Activated naive CD8-positive, alpha-beta T cell (primary cell): ENCODE measurements around the gene UBL7.

Experiments used
- H3K27ac Mint-ChIP-seq: one replicate; pipeline ENCODE4 v1.8.0; 2021; ENCODE audit warnings: mixed read lengths
- H3K27me3 Mint-ChIP-seq: one replicate; pipeline ENCODE4 v1.8.0; 2021; ENCODE audit warnings: mixed read lengths
- H3K36me3 Mint-ChIP-seq: one replicate; pipeline ENCODE4 v1.8.0; 2021; ENCODE audit warnings: mixed read lengths
- H3K4me1 Mint-ChIP-seq: one replicate; pipeline ENCODE4 v1.8.0; 2021; ENCODE audit warnings: low read depth, mixed read lengths
- H3K4me3 Mint-ChIP-seq: one replicate; pipeline ENCODE4 v1.8.0; 2021; ENCODE audit warnings: mild to moderate bottlenecking, mixed read lengths
- H3K9me3 Mint-ChIP-seq: one replicate; pipeline ENCODE4 v1.8.0; 2021; ENCODE audit warnings: low read depth, mixed read lengths

Gene UBL7

DNA sequence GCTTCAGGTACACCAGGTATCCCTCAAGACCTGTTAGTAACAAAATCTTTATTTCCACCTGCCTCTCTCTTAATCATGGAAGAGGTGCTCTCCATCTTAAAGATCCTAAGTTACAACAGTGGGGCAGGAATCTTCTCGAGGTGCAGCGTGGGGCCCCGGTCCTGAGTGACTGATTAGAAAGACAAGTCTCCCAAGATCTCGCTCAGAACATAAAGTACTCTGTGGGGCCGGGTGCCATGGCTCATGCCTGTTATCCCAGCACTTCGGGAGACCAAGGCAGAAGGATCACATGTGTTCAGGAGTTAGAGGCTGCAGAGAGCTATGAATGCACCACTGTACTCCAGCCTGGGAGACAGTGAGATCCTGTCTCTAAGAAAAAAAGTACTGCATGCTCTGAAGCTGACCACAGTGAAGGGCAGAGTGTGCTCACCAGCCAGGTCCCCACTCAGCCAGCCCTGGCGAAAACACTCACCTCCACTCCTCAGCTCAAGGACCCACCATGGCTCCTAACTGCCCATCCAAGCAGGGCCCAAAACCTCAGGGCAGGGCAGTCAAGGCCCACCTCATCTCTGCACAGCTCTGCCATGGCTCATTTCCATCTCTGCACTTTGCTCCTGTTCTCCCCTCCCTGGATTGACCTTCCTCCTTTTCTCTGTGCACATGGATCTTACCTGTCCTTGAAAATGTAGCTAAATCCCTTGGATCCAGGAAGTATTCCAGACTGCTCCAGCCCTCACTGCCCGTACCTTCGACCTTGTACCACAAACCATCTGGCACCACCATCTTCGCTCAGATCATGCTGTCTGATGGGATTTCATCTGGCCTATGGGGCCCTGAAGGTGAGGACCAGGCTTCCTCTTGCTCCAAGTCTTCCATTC, 34.3 kb downstream of the UBL7 start:
- Mint-ChIP-seq H3K9me3 (no peaks in the 10 kb centered on the region), H3K4me1 (peaks cover 61% of the 10 kb centered on the region), H3K27ac (peak overlapping the region; percentile 54), H3K27me3 (no peaks in the 10 kb centered on the region), H3K4me3 (peak overlapping the region; percentile 75), H3K36me3 (peaks cover 13% of the 10 kb centered on the region)

DNA sequence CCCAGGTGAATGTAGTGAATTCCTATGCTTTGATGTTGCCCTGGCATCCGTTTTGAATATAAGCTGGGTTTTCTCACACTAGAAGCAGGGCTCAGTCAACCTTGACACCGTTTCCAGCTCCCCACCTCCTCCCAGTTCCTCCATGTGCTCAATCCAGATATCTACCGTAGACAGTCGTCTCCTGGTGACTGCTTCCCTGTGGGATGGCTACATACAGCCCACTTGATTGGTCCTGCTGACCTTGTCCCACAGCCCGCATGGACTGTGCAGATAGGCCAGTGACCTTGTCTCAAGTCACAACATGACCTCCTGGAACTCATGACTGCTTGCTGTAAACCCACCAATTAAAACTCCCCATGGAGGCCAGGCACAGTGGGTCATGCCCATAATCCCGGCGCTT, 35.3 kb downstream of the UBL7 start:
- Mint-ChIP-seq H3K27ac (peak overlapping the region; percentile 70), H3K4me3 (peak overlapping the region; percentile 34), H3K27me3 (no peaks in the 10 kb centered on the region), H3K4me1 (peaks cover 54% of the 10 kb centered on the region), H3K36me3 (peaks cover 8% of the 10 kb centered on the region), H3K9me3 (no peaks in the 10 kb centered on the region)

DNA sequence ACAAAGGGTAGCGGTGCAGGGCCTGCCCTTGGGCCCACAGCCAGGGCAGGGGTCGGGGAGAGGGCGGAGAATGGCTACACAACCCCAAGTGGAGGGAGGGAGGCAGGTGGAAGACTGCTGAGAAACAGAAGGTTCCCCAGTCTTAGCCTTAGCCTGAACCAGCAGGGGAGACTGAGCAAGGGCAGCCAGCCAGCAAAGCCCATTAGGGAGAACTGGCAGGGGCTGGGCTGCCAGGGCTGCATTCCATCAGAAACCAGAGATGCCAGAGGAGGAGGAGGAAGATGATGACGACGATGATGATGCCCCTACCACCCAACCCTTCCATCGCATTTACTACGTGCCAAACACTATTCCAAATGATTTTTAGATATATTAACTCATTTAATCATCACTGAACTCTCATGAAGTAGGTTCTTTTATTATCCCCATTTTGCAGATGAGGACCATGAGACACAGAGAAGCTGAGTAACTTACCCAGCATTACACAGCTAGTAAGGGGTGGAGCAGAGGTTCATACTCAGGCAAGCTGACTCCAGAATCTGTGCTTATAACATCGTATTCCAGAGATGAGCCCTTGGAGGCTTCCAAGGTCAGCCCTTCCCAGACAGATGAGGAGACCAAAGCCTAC, 35.9 kb downstream of the UBL7 start:
- Mint-ChIP-seq H3K4me3 (peak overlapping the region; percentile 34), H3K36me3 (peaks cover 8% of the 10 kb centered on the region), H3K27me3 (no peaks in the 10 kb centered on the region), H3K27ac (peak overlapping the region; percentile 73), H3K9me3 (no peaks in the 10 kb centered on the region), H3K4me1 (peaks cover 50% of the 10 kb centered on the region)

DNA sequence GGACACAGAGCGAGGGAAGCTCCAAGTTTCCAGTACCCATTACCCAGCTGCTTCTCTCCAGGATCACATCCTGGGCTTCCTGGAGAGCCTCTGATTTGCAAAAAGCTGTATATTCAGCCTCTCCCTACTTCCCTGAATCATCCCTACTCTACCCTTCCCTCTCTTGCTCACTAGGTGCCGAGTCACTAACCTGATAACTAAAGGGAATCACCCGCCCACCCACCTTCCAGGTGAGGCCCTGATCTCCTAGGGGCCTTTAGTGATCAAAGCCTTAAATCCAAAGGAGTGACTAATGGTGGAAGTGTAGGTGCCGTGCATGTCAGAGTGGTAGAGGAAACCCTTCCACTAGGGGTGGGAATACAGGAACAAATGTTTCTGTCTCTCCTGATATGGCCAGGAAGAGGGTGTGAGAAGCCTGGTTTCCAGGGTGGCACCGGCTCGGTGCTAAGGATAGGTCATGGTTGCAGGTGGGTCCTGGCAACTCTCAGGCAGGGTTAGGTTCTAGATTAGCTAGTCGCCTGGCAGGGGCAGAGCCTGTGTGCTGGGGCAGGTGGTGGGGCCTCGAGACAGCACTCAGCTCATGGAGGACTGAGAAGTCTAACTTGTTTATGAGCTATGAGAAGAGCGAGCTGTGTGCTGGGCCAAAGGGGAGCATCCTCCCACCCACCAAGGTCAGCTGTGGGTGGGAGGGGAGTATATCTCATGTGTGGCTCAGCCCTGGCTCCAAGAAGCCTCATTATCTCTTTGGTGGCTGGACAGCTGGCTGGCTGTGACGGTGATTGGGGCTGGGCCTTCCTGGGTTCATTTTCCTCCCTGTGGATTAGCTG, 37.3 kb downstream of the UBL7 start:
- peak overlapping the region; percentile 75 for H3K27ac Mint-ChIP-seq
- H3K27me3 Mint-ChIP-seq, result no peaks in the 10 kb centered on the region
- H3K9me3 Mint-ChIP-seq, result no peaks in the 10 kb centered on the region
- peaks cover 48% of the 10 kb centered on the region for H3K4me1 Mint-ChIP-seq
- H3K36me3 Mint-ChIP-seq, result peaks cover 6% of the 10 kb centered on the region
- peak overlapping the region; percentile 41 for H3K4me3 Mint-ChIP-seq

DNA sequence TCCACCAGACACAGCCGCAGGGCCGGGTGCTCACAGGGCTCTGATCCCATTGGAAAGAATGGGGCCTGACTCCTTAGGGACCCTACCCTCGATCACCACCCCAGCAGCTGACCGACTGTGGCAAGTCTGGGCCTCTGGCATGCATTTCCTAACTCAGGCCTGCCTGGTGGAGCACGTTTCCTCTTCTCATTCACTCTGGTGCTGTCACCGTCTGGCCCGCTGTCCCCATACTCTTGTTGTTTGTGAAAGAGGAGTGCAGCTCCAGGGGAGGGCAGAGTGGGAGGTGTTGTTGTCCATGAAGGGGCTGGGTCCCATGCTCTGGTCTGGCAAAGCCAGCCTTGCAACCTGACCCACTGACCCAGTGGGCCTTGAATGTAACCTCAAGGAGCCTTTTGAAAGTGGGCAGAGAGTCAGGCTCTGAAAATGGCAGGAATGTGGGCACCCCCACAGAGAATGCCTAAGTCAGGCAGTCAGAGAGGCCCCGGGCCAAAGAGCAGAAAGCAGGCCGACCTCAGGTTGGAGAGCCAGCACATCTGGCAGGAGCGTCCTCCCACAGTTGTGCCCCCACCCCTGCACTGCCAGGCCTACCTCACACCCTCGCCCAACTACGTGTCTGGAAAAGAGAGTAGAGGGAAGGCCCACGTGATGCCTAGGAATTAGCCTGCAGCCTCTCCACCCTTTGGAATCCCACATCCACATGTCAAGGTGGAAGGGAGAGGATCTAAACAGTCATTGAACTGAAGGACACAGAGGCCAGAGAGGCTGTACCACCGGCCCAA, 38.1 kb downstream of the UBL7 start:
- peaks cover 6% of the 10 kb centered on the region for H3K36me3 Mint-ChIP-seq
- H3K4me1 Mint-ChIP-seq, result peaks cover 42% of the 10 kb centered on the region
- H3K4me3 Mint-ChIP-seq, result no peak overlapping the region
- H3K9me3 Mint-ChIP-seq, result no peaks in the 10 kb centered on the region
- no peak overlapping the region for H3K27ac Mint-ChIP-seq
- H3K27me3 Mint-ChIP-seq, result no peaks in the 10 kb centered on the region

DNA sequence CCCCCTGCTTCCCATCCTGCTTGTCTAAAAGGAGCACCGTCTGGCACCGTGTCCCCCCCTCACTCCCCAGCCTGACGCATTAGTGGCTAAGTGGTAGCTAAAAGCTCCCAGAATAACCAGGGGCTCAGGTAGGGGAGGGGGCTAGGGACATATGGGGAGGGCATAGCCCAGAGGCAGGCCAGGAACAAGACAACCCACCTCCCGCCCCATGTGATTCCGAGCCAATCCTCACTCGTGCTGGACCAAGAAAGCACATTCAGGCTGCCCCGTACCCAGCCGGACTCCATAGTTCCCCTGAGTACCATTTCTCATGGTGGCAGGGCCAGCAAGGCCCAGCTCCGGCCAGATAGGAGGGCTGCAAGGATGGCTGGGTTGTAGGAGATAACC, 38.7 kb downstream of the UBL7 start:
- H3K27ac Mint-ChIP-seq, result no peak overlapping the region
- H3K36me3 Mint-ChIP-seq, result peaks cover 6% of the 10 kb centered on the region
- H3K27me3 Mint-ChIP-seq, result no peaks in the 10 kb centered on the region
- H3K9me3 Mint-ChIP-seq, result no peaks in the 10 kb centered on the region
- peaks cover 39% of the 10 kb centered on the region for H3K4me1 Mint-ChIP-seq
- no peak overlapping the region for H3K4me3 Mint-ChIP-seq

DNA sequence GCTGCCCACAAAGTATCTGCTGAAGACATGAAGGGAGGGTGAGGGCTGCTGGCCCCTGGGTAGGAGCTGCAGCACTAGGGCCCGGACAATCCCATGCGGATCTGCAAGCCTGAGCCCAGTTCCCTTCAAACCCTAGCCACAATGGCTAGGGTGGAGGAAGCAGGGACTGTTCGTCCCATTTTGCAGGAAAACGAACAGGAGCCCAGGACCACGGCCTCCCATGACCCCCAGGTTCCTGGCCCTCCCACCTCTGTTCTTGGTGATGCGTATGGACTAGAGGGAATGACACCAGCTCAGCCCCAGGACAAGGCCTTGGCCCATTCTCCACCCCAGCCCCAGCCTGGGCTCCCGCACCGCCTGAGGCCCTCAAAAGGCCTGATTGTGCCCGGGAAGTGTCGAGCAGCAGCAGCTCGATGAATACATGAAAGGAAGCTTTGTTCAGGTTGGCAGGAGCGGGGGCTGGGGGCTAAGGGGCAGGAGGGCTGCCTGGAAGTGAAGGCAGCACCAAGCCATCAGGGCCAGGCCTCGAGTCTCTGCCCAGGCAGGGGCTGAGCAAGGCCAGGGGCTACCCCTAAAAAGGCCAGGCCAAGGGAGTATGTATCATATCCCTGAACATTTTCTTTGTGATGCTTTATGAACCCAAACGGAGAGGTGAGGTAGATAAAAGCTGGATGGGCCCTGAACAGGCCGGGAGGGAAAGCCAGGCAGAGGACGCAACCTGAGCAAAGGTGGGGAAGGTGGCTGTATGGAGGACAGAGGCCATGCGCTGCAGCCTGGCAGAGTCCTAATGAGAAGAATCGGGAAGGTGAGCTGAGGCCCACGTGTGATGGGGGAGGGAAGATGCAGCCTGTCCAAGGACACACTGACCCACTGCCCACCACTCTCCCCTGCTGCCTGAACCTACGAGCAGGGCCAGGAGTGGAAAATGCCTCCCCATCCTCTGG, 39.4 kb downstream of the UBL7 start:
- Mint-ChIP-seq H3K4me1 (peaks cover 35% of the 10 kb centered on the region), H3K27me3 (no peaks in the 10 kb centered on the region), H3K27ac (no peak overlapping the region), H3K4me3 (peak overlapping the region; percentile 27), H3K9me3 (no peaks in the 10 kb centered on the region), H3K36me3 (peaks cover 4% of the 10 kb centered on the region)

DNA sequence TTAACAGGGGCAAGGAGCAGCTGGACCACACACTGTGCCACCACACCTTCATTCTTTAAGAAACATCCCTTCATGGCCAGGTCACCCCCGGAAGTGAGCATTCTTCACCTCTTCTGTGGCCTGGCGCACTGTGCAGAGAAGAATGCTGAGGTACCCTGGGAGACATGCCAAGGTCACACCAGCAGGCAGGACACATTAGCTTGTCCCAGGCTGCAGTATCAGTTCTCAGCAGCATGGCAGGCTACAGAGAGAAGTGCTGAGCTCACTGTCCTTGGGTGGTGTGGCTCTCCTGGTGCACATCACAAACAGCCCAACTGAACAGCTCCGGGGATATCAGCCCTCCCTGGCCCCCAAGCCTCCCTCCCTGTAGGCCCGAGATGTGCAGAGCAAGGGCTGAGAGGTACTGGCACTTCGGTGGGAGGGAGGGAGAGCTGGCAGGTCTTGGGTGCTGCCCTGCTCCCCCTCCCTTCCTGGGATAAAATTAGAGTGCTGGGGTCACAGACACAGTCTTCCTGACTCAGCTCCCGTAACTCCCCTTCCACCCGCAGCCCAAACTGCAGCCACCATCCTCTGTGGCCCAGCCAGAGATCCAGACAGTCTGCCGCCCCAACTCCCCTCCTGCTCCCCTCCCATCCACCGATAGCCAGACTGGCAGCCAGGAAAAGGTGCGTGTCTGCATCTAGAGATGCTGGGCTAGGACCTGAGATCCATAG, 40.6 kb downstream of the UBL7 start:
- Mint-ChIP-seq H3K27ac (peak overlapping the region; percentile 85), H3K4me3 (peak overlapping the region; percentile 51), H3K27me3 (no peaks in the 10 kb centered on the region), H3K36me3 (peaks cover 6% of the 10 kb centered on the region), H3K9me3 (no peaks in the 10 kb centered on the region), H3K4me1 (peaks cover 32% of the 10 kb centered on the region)

DNA sequence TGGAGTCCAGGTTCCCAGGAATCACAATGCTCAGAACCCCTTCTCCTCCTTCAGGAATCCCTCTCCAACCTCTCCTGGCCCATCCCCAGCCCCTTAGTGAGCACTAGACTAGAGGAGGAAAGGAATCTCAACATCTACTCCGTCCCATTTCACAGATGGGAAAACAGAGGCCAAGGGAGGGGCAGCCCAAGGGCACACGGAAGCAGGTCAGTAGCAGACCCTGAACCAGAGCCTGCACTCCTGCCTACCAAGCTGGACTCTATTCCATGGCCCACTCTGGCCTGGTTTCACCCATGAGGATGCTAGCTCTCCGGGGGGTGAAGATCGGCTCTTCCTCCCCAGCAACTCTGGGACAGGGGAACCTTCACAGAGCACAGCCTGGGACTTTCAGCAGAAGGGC, 41.5 kb downstream of the UBL7 start:
- H3K9me3 Mint-ChIP-seq, result no peaks in the 10 kb centered on the region
- H3K4me1 Mint-ChIP-seq, result peaks cover 28% of the 10 kb centered on the region
- H3K36me3 Mint-ChIP-seq, result peaks cover 6% of the 10 kb centered on the region
- H3K4me3 Mint-ChIP-seq, result no peak overlapping the region
- no peaks in the 10 kb centered on the region for H3K27me3 Mint-ChIP-seq
- H3K27ac Mint-ChIP-seq, result no peak overlapping the region

DNA sequence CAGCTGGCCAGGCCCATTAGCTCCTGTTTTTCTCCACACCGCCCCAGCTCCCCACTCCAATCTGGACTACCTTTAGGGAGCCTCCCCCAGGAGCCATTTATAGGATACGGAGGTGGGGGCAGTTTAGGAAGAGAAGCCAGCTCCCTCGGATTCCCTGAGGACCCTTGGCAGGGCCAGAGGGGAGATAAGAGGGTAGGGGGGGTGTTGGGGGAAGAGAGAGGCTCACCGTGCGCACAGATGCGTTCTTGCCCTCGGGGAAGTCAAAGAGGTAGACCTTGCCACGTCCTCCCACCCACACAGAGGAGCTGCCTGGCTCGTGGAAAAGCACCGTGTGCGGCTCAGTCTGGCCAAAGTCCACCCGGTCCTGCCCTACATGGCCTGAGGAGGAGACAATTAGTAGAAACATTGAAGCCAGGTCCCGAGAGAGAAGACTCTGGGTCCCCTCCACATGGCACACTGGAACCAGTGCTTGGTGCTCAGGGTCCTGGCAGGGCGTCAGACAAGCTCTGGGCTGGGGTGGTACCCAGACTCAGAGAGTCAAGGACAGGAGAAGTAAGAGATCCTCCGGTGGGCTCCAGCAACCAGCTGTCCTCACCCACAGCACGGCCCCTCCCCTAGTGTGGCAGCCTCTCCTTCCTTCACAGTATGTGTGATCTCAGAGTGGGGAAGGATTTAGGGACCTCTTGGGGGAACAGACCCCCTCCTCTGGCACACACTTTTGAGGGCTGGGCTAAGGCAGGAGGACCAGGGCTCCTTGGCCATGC, 42.2 kb downstream of the UBL7 start:
- Mint-ChIP-seq H3K4me1 (peaks cover 26% of the 10 kb centered on the region), H3K36me3 (peaks cover 10% of the 10 kb centered on the region), H3K27ac (peak overlapping the region; percentile 78), H3K4me3 (no peak overlapping the region), H3K27me3 (no peaks in the 10 kb centered on the region), H3K9me3 (no peaks in the 10 kb centered on the region)

DNA sequence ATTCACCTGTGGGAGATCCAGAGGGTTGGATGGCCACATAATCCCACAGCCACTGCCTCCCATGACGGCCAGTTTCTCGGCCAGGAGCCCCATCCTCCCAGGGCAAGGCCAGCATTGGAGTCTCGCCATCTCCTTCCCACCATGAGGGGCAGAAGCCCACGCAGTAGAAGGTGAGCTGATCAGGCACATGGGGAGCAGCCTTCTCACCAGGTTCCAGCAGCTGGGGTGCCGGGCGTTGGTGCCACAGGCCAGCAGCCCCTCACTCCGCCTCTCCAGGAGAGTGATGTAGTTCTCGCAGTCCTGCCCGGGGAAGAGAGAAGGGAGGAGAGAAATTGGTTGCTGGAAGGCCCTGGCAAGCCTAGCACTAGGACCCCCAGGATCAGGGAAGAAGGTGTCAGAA, 43.3 kb downstream of the UBL7 start:
- Mint-ChIP-seq H3K4me3 (no peak overlapping the region), H3K27me3 (no peaks in the 10 kb centered on the region), H3K9me3 (no peaks in the 10 kb centered on the region), H3K4me1 (peaks cover 22% of the 10 kb centered on the region), H3K27ac (no peak overlapping the region), H3K36me3 (peaks cover 11% of the 10 kb centered on the region)

DNA sequence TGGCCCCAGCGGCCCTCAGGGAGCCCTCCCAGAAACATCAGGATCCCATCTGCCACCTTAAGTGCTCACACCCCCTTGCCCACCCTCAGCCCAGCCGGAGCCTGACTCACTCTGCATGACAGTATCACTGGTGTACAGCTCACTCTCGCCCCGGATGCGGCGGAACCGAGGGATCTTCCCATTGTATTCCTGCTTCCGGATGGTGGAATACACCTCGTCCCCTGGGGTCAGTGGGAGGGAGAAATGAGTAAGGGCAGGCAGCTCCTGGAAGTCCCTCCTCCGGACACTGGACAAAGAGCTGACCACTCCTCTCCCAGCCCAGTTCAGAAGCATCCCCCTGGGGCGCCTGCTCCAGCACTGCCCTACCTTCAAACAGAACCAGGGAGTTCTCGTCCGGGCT, 43.7 kb downstream of the UBL7 start:
- H3K4me1 Mint-ChIP-seq, result peaks cover 22% of the 10 kb centered on the region
- no peaks in the 10 kb centered on the region for H3K27me3 Mint-ChIP-seq
- no peak overlapping the region for H3K27ac Mint-ChIP-seq
- no peak overlapping the region for H3K4me3 Mint-ChIP-seq
- peaks cover 13% of the 10 kb centered on the region for H3K36me3 Mint-ChIP-seq
- no peaks in the 10 kb centered on the region for H3K9me3 Mint-ChIP-seq
